HL-60/S4 (cell line): ENCODE measurements around the gene ATP1A1.

Experiments used
- in situ Hi-C: fragments of 300-500 bp; cut with MboI; formaldehyde crosslinking; loops from 2 replicates; pipeline ENCODE4 v1.14.3; 2022; ENCODE audit warnings: low sequenced_read_pairs

The ATP1A1 gene

DNA sequence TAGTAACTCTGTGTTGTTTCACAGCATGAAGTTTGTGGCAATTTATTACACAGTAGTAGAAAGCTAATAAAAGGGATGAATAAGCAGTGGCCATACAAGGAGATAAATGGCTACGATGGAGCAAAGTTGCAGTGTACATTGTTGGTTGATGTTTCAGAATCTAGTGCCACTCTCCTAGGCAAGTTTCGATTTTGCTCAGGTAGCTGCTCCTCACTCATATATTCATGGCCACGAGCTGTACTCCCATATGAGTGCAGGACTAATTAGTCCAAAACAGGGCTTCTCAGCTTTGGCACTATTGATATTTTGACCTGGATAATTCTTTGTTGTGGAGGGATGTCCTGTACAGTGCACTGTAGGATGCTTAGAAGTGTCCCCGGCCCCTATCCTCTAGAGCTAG lies 30.0 kb upstream of the ATP1A1 start:
- in situ Hi-C loops, result no loop called here

DNA sequence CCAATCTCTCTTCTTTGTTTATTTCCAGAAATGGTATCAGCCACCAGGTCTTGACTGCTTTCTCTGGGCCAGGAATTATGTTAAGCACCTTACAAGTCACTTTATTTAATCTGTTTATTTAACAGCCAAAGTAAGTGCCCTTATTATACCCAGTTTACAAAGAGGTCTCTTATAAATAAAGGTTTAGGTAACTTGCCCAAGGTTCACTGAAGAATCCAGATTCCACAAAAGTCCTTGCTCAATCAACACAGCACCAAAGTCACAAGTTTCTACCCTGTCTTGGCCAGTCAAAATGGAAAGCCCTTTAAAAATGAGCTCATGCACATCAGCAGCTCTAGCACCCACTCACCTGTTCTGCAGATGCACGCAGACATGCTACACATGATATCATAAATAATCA lies 28.0 kb upstream of the ATP1A1 start:
- in situ Hi-C loops, result no loop called here

GRCh38 chr1:116345843-116346242 lies 27.2 kb upstream of the ATP1A1 start:
- in situ Hi-C loops, result no loop called here

DNA sequence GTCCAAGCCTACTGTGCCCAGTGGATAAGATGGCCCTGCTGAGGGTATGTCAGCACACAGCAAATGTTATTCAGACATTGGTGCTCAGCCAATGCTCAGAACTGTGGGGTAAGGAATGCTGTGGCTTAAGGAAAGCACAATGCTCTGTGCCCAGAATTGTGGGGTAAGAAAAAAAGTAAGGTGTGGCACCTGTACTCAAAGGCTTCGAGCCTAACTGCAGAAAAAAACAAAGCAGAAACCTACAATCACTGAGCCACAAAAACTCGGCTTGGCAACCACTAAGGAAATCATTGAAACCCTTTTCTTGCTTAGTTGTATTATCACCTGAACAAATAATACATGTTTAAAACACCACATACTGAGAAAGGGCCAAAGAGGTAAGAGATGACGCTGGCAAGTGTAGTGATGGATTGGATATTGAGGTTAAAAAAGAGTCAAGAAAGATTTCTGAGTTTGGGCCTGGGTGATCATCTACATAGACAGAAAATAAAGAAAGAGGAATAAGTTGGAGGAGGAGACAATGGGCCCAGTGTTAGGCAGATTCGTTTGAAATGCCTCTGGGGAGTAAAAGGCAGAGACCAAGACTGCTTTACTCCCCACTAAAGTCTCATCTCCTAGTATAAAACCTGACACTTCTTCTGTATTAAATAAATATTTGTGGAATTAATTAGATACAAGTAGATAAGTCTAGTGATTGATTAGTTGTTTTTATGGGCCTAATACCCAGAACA lies 25.9 kb upstream of the ATP1A1 start:
- in situ Hi-C loops, result no loop called here

GRCh38 chr1:116347696-116348095 lies 25.3 kb upstream of the ATP1A1 start:
- in situ Hi-C loops, result no loop called here

GRCh38 chr1:116350097-116350645 lies 22.9 kb upstream of the ATP1A1 start:
- in situ Hi-C loops, result no loop called here

- in situ Hi-C loops, result no loop called here
Measured at GRCh38 chr1:116351914-116352313, 21.1 kb upstream of the ATP1A1 start.

DNA sequence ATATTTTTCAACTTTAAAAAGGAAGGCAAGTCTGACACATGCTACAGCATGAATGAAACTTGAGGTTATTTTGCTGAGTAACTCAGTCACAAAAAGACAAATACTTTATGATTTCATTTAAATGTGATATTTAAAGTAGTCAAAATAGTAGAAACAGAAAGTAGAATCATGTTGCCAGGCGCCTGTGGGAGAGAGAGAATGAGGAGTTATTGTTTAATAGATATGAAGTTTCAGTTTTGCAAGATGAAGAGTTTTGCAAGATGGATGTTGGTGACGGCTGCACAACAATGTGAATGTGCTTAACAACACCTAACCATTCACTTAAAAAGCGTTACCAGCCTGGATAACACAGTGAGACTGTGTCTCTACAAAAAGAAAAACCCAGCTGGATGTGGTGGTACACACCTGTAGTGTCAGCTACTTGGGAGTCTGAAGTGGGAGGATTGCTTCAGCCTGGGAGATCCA lies 20.7 kb upstream of the ATP1A1 start:
- in situ Hi-C loops, result no loop called here

DNA sequence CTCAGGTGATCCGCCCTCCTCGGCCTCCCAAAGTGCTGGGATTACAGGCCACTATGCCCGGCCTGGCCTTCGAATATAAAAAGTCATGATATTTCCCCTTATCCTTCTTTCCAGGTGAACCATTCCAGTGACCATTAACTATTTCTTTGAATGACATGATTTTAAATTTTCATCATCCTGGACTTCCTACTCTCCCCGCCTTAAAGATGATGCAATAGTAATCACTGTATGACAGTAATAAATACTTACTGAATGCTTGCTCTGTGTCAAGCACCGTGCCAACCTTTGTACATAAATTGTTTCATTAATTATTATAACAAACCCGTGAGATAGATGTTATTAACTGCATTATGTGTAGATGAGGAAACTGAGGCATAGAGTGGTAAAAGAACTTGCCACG lies 19.9 kb upstream of the ATP1A1 start:
- in situ Hi-C loops, result no loop called here

- in situ Hi-C loops, result no loop called here
Measured at GRCh38 chr1:116356067-116356466, 17.0 kb upstream of the ATP1A1 start.

DNA sequence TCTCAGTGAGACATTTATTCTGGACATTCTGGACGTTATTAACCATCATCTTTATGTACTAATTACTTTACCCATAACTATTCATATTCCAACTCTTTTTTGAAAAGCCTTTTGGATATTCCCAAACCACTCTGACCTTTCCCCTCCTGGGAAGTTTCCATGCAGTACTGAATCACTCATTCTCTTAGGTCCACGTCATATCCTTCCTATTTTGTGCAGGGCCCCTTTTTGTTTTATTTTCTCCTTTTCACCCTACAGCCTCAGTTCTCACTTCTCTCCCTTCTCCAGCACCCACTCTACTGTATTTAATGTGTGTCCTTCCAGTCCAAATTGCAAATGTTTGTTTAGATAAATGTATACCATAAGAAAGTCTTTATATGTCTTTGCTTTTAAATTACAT lies 16.4 kb upstream of the ATP1A1 start:
- in situ Hi-C loops, result no loop called here

- in situ Hi-C loops, result no loop called here
Measured at GRCh38 chr1:116357487-116357886, 15.6 kb upstream of the ATP1A1 start.

- in situ Hi-C loops, result no loop called here
Measured at GRCh38 chr1:116359060-116359830, 13.8 kb upstream of the ATP1A1 start.

GRCh38 chr1:116359871-116360270 lies 13.2 kb upstream of the ATP1A1 start:
- in situ Hi-C loops, result no loop called here

DNA sequence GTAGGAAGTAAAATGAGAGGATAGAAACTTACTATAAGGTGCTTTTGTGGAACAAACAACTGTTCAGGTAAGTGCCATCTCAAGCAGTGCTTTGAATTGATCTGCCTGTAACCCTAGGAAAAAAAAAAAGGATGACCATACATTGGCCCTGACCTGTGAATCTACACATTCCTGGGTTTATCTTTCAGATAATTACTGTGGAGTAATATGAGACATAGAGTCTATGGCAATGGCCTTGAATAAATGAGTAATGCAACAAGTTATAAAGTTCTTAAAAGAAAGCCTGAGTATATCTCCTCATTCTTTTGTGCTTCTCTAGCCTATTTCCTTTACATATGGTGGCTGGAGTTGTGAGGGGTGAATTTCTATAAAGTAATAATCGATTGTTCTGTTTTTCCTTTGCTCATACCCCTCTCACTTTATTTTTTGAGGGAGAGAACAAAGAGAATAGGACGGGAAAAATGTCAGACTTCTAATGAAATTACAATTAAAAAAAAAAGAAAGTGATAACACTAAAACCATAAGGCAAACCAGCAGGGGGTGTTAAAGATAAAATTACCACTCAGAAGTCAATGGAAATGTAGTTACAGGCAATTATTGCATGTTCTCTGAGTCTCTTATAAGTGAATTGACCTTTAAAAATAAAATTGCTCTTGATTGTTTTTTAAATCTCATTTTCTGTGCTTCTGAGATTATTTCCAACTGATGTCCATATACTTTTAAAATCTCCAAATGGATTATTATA lies 12.4 kb upstream of the ATP1A1 start:
- in situ Hi-C loops, result no loop called here

- in situ Hi-C loops, result no loop called here
Measured at GRCh38 chr1:116361648-116362047, 11.4 kb upstream of the ATP1A1 start.

GRCh38 chr1:116362050-116362449 lies 11.0 kb upstream of the ATP1A1 start:
- in situ Hi-C loops, result no loop called here

- in situ Hi-C loops, result no loop called here
Measured at GRCh38 chr1:116365353-116365780, 7.7 kb upstream of the ATP1A1 start.

DNA sequence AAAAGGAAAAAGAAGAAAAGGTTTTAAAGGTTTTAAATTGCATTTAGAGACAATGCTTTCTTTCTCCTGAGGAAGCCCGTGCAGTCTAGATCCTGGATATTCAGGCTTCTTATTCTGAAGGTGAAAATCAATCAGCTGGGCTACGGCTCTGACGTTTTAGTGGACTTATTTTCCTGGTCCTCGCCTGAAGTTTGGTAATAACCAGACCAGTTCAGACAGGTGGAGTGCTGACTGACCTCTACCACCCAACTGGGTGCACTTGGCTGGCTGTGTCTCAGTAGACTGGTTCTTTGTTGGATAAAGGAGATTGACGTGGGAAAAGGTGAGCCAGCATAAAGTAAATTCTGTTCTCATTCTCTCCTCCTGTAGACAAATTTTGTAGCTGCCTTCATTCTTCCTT lies 7.2 kb upstream of the ATP1A1 start:
- in situ Hi-C loops, result no loop called here

DNA sequence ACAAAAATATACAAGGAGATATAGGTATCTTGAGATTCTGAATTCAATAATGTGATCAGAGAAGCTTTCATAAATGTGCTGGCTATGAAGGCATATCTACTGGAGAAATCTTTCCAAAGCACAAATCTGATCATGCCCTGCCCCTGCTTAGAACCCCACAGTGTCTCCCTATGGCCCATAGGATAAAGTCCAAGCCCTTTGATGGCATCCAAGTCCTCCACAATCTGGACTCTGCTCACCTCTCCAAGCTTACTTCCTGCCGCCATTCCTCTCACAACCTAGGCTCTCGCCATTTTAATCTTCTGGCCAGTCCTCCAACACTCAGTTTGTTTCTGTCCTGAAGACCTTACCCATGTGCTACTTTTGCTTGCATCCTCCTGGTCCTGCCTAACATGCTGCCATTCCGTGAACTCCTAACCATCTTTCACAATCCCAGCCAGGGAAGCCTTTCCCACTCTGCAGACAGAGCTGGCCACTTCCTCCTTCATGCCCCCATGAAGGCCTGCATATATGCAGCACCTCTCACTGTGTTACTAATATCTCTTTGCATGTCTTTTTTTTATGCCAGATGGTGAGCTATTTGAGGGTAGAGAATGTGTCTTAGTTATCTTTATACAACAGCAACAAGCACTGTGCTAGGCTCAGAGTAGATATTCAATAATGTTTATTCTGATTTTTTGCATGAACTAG lies 5.6 kb upstream of the ATP1A1 start:
- in situ Hi-C loops, result no loop called here

GRCh38 chr1:116368241-116368640 lies 4.8 kb upstream of the ATP1A1 start:
- in situ Hi-C loops, result no loop called here
